GM12873 (cell line): ENCODE measurements around the gene OTULIN.

ENCODE experiments used
- TF ChIP-seq, protein P1 (sequence below): IDR thresholded peaks from 2 replicates; pipeline ENCODE4 v1.5.1; 2012; ENCODE audit warnings: low read depth, mild to moderate bottlenecking, moderate library complexity, low read length, control low read depth; ENCODE audit not compliant: insufficient read depth; ENCODE audit errors: missing control alignments

The OTULIN gene

DNA sequence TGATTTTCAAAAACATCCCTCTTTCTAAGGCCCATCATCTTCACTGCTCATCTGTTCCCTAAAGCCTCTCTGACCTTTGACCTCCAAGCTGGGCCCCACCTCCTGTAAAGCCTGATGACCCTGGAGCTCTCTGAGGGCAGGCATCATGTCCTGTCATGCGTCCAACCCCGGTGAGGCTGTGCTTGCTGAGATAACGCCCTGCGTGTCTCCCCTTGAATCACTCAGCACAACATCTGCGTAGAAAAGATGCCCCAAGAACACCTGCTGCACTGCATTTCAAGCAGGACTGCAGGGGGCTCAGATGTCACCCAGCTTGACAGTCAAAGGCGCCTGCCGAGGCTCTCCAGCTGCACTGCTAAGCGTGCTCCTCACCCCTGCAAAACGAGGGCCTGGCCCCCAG, 78.0 kb downstream of the OTULIN start:
- TF ChIP-seq, protein P1, sequence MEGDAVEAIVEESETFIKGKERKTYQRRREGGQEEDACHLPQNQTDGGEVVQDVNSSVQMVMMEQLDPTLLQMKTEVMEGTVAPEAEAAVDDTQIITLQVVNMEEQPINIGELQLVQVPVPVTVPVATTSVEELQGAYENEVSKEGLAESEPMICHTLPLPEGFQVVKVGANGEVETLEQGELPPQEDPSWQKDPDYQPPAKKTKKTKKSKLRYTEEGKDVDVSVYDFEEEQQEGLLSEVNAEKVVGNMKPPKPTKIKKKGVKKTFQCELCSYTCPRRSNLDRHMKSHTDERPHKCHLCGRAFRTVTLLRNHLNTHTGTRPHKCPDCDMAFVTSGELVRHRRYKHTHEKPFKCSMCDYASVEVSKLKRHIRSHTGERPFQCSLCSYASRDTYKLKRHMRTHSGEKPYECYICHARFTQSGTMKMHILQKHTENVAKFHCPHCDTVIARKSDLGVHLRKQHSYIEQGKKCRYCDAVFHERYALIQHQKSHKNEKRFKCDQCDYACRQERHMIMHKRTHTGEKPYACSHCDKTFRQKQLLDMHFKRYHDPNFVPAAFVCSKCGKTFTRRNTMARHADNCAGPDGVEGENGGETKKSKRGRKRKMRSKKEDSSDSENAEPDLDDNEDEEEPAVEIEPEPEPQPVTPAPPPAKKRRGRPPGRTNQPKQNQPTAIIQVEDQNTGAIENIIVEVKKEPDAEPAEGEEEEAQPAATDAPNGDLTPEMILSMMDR: no peak

DNA sequence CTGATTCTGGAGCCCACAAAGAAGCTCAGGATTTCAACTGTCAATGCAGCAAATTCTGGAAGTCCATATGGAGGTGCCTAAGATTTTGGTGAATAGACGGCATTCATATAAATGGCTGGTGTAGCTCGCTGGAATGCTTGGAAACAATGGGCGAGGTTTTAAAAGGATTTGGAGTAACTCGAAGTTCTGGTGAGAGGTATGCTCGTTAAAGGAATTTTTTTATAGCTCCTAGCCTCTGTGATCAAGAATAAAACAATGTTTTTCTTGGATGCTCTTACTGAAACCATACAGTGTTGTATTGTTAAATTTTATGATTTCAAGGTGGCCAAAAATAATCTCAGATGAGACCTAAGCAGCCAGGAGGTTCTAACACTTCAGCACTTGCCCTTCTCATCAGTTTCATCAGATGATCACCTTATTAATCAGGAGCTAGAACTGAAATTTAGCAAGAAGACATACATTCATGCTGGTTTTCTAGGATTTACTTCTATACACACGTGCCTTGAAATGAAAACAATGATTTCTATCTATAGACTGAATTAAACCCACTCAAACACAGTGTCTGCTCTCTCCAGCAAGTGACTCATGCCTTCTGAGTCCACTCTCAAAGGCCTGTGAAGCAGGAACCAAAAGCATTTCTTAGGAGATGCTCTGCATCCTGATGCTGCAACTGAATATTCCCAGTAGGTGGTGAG, 79.2 kb downstream of the OTULIN start:
- TF ChIP-seq, protein P1: no peak

DNA sequence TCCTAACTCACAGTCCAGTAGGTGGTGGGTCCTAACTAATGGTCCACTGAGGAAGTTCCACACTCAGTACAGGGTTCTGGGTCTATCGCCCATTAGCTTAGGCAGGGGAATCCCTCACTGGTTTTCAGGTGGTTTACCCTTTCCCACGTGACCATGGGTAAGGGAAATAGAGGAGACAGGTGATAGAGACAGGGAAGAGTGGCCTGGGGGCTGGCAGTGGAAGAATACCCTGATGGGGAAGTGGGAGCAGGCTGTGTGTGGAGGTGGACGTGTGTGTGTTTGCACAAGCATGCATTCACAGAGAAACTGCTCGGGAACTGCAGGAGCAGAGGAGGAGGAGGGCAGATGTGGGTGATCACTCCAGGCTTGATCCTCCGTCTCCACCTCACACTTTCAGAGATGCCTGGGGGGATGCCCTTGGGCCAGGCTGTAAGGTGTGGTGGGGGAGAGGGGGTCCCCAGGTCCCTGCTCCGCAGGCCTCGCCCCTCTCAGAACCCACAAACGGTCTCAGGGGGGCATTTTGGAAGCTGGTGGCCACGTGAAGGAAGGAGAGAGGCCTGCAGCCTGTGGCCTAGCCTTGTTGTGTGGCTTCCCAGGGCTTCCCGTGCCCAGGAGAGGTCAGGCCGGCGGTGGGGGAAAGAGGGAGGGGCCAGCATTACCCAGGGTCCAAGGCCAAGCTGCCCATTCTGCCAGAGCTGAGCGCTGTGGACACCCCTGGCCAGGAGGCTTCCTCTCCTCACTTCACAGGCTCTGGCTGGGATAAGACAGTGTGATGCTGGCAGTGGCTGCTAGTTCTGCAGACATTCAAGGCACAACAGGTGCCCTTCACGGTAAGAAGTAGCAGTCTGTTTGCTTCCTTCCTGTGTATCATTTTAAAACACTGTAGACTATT, 80.0 kb downstream of the OTULIN start:
- TF ChIP-seq, protein P1: no peak

DNA sequence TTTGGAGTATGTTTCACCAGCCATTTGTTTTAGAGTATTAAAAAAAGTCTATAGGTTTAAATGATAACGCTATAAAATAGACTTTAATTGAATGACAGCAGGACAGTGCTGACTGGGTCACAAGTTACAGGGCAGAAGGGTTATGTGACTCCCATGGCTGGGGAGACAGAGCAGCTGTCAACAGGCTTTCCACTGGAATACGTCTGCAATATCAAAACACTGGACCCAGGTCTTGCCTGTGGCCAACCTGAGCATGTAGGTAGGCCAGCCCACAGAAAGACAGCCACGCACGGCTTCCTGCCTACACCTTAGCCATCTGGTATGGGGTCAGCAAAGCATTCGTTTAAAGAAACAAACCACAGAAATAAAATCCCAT, 80.7 kb downstream of the OTULIN start:
- TF ChIP-seq, protein P1: no peak

DNA sequence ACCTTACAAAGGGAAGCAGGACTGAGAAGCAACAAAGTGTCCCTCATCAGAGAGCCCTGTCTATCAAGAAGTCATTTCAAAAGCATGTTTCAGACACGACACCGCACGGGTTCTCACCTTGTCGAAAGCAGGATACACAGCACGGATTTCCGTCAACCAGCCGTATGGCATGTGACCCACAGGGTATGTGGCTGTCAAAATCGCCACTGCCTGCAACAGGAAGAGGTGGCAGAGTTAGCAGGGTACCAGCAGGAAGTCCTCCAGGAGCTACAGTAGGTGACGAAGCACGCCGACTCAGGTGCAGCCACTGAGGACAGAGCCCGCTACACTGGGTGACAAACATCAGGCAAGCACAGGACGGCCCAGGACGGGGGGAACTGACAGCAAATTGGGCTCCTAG, 81.2 kb downstream of the OTULIN start:
- TF ChIP-seq, protein P1: no peak

DNA sequence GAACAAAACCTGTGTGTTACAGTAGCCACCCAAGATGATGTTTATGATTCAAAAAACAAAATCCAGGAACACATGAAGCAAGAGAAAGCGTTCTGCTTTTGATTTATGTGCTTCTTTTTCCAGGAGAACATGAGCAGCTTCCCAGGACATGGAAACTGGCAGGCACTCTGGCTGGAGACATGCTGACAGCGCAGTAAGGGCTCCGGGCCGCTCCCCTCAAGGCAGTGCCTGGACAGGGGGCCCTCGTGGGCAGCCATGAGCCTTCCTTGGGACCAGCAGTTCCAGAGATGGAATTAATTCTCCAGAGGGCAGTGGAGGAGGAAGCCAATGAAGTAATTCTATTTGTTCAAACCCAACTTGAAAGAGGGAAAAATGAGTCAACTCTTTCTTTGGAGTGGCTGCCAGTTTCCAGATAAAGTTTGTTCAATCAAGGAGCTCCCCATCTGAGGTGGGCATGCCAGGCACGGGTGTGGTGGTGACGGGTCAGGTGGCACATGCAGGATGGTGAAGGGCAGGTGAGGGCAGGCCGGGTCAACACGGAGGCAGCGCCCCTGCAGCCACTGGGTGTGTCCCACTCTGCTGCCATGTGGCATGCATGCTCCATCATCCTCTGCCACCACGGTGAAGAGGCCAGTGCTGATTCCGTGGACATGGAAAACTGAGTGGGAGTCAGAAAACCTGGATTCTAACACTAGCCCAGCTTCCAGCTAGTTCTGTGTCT, 83.8 kb downstream of the OTULIN start:
- TF ChIP-seq, protein P1: no peak
